GM19455 (cell line): ENCODE measurements around the gene USP2.
"Not testable (repeated sequence)": the region's sequence is repeated elsewhere in the genome, so short reads cannot be mapped to it uniquely, and the experiment has no call there.

Source experiments
- ATAC-seq: cut with Tn5 transposase; IDR thresholded peaks from one replicate; pipeline ENCODE4 v1.9.1; 2021; ENCODE audit not compliant: unreplicated experiment

USP2 gene

GRCh38 chr11:119414321-119414720 is 32.8 kb upstream of the USP2 start:
- no peak for ATAC-seq

- no peak for ATAC-seq
These were observed 30.6 kb upstream of the USP2 start for GRCh38 chr11:119412072-119412471.

- no peak for ATAC-seq
These were observed 29.0 kb upstream of the USP2 start for GRCh38 chr11:119410501-119410900.

- ATAC-seq: no peak
These were observed 28.2 kb upstream of the USP2 start for GRCh38 chr11:119409731-119410130.

GRCh38 chr11:119406005-119406404 is 24.5 kb upstream of the USP2 start:
- no peak for ATAC-seq

- not testable (repeated sequence) for ATAC-seq
These were observed 24.0 kb upstream of the USP2 start for GRCh38 chr11:119405448-119405847.

GRCh38 chr11:119404872-119405271 is 23.4 kb upstream of the USP2 start:
- ATAC-seq: no peak

GRCh38 chr11:119403021-119403420 is 21.5 kb upstream of the USP2 start:
- ATAC-seq: no peak

GRCh38 chr11:119402470-119402869 is 21.0 kb upstream of the USP2 start:
- ATAC-seq: no peak

GRCh38 chr11:119400860-119401259 is 19.4 kb upstream of the USP2 start:
- ATAC-seq: no peak

- ATAC-seq: no peak
These were observed 16.2 kb upstream of the USP2 start for GRCh38 chr11:119397740-119398139.

GRCh38 chr11:119396835-119397234 is 15.3 kb upstream of the USP2 start:
- no peak for ATAC-seq

GRCh38 chr11:119391275-119391674 is 9.8 kb upstream of the USP2 start:
- no peak for ATAC-seq

- no peak for ATAC-seq
These were observed 8.2 kb upstream of the USP2 start for GRCh38 chr11:119389611-119390254.

- no peak for ATAC-seq
These were observed 6.6 kb upstream of the USP2 start for GRCh38 chr11:119388103-119388502.

GRCh38 chr11:119384332-119384731 is 2.8 kb upstream of the USP2 start:
- no peak for ATAC-seq

GRCh38 chr11:119382513-119382912 is 1.0 kb upstream of the USP2 start:
- ATAC-seq: not testable (repeated sequence)

GRCh38 chr11:119382101-119382500 is 611 bp upstream of the USP2 start:
- no peak for ATAC-seq

GRCh38 chr11:119380827-119381180 is 686 bp downstream of the USP2 start:
- ATAC-seq: no peak

GRCh38 chr11:119380160-119380826 is 1.2 kb downstream of the USP2 start:
- ATAC-seq: no peak

GRCh38 chr11:119378851-119379465 is 2.5 kb downstream of the USP2 start:
- no peak for ATAC-seq

- no peak for ATAC-seq
These were observed 3.4 kb downstream of the USP2 start for GRCh38 chr11:119377961-119378667.
